Measurements from ENCODE around the gene IMPA2.

Gene IMPA2

GRCh38 chr18:12053289-12053688 is 72.0 kb downstream of the IMPA2 start:
- TF ChIP-seq POLR2A (IDR thresholded peaks at IDR 0.05; ENCODE audit: extremely low read depth, insufficient read length) (no peak), MAX (IDR thresholded peaks at IDR 0.05; ENCODE audit: low read depth, low read length) (no peak), MYC (IDR thresholded peaks at IDR 0.05; ENCODE audit: low read depth, low read length) (no peak), CTCF (IDR thresholded peaks at IDR 0.05; ENCODE audit: low read depth, low read length) (no peak)
- peak; percentile 64 for DNase-seq (ENCODE audit: low read depth)
- H3K4me3 ChIP-seq (ENCODE audit: low read depth, low read length), result no peak overlapping the region

DNA sequence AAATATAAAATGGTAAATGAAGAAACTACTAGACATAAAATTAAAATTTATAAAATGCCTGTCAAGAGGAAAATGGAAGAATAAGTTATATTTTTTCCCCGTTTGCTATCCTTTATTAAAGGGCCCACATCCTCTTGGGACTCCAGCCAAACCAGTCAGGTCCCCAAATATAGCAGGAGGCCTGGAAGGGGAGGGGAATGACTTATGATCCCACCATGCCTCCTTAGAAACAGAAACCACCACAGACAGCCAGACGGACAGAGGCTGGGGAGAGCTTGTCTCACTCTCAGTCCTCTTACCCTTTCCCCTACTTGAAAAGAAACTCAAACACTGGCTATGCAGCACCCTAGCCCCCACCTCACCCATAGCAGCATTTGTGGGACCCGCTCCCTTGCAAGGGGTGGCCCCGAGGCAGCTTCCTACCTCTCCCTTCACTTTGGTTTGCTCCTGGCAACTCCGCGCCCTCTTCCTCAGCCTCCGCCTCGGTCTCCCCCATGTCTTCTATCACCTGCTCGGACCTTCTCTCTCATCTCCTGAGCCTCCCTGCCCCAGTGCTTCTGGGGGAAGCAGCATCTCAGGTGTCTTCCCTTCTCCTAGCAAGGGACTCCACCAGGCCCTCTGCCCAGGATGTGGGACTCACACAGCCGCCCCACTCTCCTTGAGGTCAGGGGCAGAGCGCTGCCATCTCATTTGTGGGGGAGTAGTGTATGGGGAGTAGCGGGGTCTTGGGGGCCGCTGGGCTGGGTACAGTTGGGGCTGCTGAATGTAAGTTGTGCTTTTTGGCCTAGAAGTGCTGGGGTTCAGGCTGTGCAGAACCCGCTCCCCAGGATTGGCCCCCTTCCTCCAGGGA is 75.0 kb downstream of the IMPA2 start:
- no peak for TF ChIP-seq POLR2A (IDR thresholded peaks at IDR 0.05; ENCODE audit: extremely low read depth, insufficient read length)
- TF ChIP-seq CTCF (IDR thresholded peaks at IDR 0.05; ENCODE audit: low read depth, low read length), result no peak
- TF ChIP-seq MYC (IDR thresholded peaks at IDR 0.05; ENCODE audit: low read depth, low read length), result no peak
- no peak for TF ChIP-seq MAX (IDR thresholded peaks at IDR 0.05; ENCODE audit: low read depth, low read length)
- no peak overlapping the region for H3K4me3 ChIP-seq (ENCODE audit: low read depth, low read length)
- no peak for DNase-seq (ENCODE audit: low read depth)

GRCh38 chr18:12056884-12057402 is 75.6 kb downstream of the IMPA2 start:
- no peak for DNase-seq (ENCODE audit: low read depth)
- TF ChIP-seq MYC (IDR thresholded peaks at IDR 0.05; ENCODE audit: low read depth, low read length) (no peak), POLR2A (IDR thresholded peaks at IDR 0.05; ENCODE audit: extremely low read depth, insufficient read length) (no peak), MAX (IDR thresholded peaks at IDR 0.05; ENCODE audit: low read depth, low read length) (no peak), CTCF (IDR thresholded peaks at IDR 0.05; ENCODE audit: low read depth, low read length) (no peak)

DNA sequence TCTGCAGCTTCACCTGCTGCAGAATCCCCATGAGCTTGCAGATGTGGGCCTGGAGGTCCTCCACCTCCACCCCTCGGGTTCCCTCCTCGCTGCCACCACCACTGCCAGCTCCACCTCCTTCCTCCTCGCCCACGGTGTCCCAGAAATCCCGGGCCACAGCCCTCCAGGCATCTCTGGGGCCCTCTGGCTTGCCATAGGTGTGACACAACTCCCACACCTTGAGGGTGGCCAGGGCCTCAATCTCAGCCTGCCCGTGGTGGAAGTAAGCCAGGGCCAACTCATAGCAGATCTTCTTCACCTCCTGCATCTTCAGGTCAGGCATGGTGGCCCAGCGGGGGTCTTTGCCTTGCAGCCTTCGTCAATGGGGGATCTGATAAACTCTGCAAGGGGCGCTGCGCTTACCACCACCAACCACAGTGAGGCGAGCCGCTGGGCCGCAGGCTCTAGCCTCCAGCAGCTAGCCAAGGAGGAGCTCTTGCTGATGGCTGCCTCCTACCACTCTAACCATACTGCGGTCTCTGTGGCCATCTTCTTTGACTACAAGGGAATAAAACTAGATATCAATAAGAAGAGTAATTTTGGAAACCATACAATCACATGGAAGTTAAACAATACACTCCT is 76.2 kb downstream of the IMPA2 start:
- TF ChIP-seq MYC (IDR thresholded peaks at IDR 0.05; ENCODE audit: low read depth, low read length), result no peak
- no peak for TF ChIP-seq POLR2A (IDR thresholded peaks at IDR 0.05; ENCODE audit: extremely low read depth, insufficient read length)
- no peak for TF ChIP-seq CTCF (IDR thresholded peaks at IDR 0.05; ENCODE audit: low read depth, low read length)
- no peak for TF ChIP-seq MAX (IDR thresholded peaks at IDR 0.05; ENCODE audit: low read depth, low read length)

More at GRCh38 chr18:12056884-12057402, 75.6 kb downstream of the IMPA2 start:
- no peak overlapping the region for H3K4me3 ChIP-seq (ENCODE audit: low read depth, low read length)

GRCh38 chr18:12059334-12060181 is 78.3 kb downstream of the IMPA2 start:
- no peak for DNase-seq (ENCODE audit: low read depth)
- TF ChIP-seq MYC (IDR thresholded peaks at IDR 0.05; ENCODE audit: low read depth, low read length) (no peak), MAX (IDR thresholded peaks at IDR 0.05; ENCODE audit: low read depth, low read length) (no peak), POLR2A (IDR thresholded peaks at IDR 0.05; ENCODE audit: extremely low read depth, insufficient read length) (no peak), CTCF (IDR thresholded peaks at IDR 0.05; ENCODE audit: low read depth, low read length) (no peak)
- no peak overlapping the region for H3K4me3 ChIP-seq (ENCODE audit: low read depth, low read length)

More for the DNA sequence above, 76.2 kb downstream of the IMPA2 start:
- no peak for DNase-seq (ENCODE audit: low read depth)
- no peak overlapping the region for H3K4me3 ChIP-seq (ENCODE audit: low read depth, low read length)
